ENCODE results near the gene PDS5B. TPM values are rescaled to one million over a fixed set of nuclear protein-coding genes. Genes with fewer than 3 reads are reported as not detected.
"Not testable (repeated sequence)": the region's sequence is repeated elsewhere in the genome, so short reads cannot be mapped to it uniquely, and the experiment has no call there.

PDS5B gene
- polyA plus RNA-seq, 1 donor = 40.3 TPM

DNA sequence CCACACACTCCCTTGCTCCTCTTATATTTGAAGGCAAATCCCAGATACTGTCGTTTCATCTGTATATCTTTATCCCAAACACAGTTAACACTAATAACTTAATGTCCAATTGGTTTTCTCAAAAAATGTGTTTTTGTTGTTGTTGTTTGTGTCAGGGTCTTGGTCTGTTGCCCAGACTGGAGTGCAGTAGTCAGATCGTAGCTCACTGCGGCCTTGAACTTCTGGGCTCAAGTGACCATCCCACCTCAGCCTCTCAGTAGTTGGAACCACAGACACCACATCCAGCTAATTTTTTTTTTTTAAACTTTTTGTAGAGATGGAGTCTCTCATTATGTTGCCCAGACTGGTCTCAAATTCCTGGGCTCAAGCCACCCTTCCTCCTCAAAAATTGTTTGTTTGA lies 137.7 kb downstream of the PDS5B start:
- no peak for DNase-seq (ENCODE audit: low read depth)

DNA sequence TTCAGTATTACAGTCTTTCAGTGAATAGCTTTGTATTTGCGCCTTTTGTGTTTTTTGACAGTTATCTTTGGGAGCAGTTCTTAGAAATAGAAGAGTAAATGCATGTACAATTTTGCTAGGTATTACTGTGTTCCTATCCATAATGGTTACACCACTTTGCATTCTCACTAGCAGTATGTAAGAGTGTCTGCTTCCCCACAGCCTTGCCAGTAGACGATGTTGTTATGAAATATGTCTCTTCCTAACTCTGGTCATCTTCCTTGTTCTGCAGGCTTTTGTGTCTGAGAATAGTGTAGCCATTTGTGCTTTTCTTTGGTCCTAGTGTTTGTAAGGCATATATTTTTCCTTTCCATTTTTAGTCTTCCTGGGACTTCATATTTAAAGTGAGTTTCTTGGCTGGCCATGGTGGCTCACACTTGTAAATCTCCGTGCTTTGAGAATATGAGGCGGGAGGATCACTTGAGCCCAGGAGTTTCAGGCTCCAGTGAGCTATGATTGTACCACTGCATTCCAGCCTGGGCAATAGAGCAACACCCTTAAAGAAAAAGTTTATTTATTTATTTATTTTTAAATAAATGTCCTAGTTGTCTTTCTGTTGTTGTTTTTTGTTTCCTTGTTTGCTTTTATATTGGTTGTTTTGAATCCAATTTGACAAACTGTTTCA lies 140.3 kb downstream of the PDS5B start:
- no peak for DNase-seq (ENCODE audit: low read depth)

GRCh38 chr13:32728327-32728726 lies 142.1 kb downstream of the PDS5B start:
- no peak for DNase-seq (ENCODE audit: low read depth)

DNA sequence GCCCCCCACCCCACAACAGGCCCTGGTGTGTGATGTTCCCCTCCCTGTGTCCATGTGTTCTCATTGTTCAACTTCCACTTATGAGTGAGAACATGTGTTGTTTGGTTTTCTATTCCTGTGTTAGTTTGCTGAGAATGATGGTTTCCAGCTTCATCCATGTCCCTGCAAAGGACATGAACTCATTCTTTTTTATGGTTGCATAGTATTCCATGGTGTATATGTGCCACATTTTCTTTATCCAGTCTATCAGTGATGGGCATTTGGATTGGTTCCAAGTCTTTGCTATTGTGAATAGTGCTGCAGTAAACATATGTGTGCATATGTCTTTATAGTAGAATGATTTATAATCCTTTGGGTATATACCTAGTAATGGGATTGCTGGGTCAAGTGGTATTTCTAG lies 142.8 kb downstream of the PDS5B start:
- DNase-seq (ENCODE audit: low read depth) = not testable (repeated sequence)

- no peak for DNase-seq (ENCODE audit: low read depth)
These were observed 144.8 kb downstream of the PDS5B start for GRCh38 chr13:32731074-32731473.

GRCh38 chr13:32731576-32731975 lies 145.3 kb downstream of the PDS5B start:
- no peak for DNase-seq (ENCODE audit: low read depth)

DNA sequence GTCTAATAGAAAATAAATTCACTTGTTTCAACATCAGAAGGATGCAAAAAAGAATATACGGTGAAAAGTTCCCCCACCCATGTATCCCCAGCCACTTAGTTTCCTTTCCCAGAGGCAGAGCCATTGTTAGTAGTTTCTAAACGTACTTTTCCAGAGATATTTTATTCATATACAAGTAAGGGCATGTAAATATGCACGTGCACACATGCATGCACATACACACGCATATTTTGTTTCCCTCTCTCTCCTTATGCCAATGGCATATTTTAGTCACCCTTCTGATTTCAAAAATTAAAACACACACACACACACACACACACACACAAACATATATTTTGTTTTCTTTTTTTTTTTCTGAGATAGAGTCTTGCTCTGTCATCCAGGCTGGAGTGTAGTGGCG lies 147.4 kb downstream of the PDS5B start:
- DNase-seq (ENCODE audit: low read depth) = no peak

DNA sequence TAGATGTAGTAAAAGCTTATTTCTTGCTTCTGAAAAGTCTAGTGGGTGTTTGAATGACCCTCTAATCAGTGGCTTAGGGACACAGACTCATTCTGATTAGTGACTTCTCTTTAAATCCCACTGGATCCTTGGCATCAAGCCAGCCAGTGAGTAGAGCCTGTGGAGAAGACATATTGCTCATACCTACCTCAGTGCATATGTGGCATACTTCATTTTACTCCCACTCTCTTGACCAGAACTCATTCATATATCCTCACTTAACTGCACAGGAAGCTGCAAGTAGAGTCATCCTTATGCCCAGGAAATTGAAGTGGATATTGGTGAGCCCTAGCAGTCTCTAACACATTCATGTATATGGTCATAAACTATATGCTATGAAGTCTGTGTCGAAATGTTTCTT lies 148.3 kb downstream of the PDS5B start:
- DNase-seq (ENCODE audit: low read depth) = no peak

- no peak for DNase-seq (ENCODE audit: low read depth)
These were observed 149.6 kb downstream of the PDS5B start for GRCh38 chr13:32735859-32736258.

DNA sequence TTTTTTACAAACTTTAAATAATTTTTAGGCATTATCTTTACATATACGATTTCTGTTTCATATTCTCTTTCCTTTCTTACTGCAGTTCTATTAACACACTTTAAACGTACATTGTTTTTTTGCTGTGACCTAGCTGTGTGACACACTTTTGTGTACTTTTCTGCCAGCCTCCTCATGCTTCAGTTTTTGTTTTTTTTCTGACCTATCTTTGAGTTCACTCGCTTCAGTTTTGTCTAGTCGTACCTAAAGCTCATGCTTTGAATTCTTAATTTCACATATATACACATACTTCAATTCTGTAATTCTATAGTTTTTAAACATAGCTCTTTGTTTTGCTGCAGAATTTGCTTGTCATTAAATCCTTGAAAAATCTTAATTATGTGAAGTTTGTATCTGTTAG lies 150.4 kb downstream of the PDS5B start:
- DNase-seq (ENCODE audit: low read depth) = no peak

- no peak for DNase-seq (ENCODE audit: low read depth)
These were observed 150.9 kb downstream of the PDS5B start for GRCh38 chr13:32737111-32737571.

- no peak for DNase-seq (ENCODE audit: low read depth)
These were observed 151.4 kb downstream of the PDS5B start for GRCh38 chr13:32737679-32738078.

GRCh38 chr13:32745509-32745908 lies 159.3 kb downstream of the PDS5B start:
- DNase-seq (ENCODE audit: low read depth) = no peak

DNA sequence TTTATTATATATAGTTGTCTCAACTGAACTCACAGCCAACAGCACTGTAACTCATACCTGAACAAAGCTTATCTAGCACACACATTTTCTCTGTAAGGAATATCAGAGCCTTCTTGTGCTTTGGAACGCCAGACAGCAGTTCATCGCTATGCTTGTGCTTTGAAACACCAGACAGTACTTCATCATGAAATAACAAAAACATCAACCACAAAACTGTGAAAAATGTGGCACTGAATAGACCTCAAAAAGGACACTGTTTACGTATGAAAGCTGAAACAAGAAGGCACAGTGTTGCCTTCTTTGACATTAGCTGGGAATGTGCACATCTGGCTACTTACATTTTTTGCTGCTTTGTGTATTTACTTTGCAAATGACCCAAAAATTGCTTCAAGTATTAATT lies 160.2 kb downstream of the PDS5B start:
- no peak for DNase-seq (ENCODE audit: low read depth)

DNA sequence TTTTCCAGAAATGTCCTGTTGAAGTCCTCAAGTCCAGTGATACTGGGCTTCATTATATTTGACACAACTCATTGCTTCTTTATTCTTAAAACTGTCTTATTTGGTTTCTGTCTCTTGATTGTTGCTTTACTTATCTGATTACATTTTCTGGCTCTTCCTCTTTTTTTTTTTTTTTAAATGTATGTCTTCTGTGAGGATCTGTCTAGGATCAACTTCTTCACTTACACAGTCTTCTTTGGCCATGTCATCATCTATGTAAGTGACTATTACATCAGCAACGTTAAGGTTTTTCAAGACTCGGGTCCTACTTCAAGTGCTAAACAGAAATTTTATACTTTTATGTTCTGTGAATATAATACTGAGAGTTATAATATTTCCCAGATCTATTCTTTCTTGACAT lies 162.1 kb downstream of the PDS5B start:
- no peak for DNase-seq (ENCODE audit: low read depth)

DNA sequence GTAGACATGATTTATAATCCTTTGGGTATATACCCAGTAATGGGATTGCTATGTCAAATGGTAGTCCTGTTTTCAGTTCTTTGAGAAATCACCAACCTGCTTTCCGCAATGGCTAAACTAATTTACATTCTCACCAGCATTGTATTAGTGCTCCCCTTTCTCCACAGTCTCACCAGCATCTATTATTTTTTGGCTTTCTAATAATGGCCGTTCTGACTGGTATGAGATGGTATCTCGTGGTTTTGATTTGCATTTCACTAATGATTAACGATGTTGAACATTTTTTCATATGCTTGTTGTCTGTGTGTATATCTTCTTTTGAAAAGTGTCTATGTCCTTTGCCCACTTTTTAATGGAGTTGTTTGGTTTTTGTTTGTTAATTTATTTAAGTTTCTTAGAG lies 165.1 kb downstream of the PDS5B start:
- DNase-seq (ENCODE audit: low read depth) = no peak

DNA sequence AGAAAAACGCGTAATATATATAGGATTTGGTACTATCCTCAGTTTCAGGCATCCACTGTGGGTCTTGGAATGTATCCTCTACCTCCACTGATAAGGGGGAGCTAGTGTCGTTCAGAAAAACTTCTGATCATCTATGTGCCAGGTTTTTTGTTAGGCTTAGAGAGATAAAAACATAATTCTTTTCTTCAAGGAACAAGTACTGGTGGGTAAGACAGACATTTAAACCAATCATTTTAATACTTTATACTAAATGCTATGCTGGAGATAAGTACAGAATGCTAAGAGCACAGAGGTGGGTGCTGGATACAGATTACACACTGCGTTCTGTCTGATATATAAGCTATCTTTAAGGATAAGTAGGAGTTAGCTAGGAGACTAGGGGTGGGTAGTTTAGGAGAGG lies 166.1 kb downstream of the PDS5B start:
- no peak for DNase-seq (ENCODE audit: low read depth)

GRCh38 chr13:32752997-32753606 lies 166.8 kb downstream of the PDS5B start:
- no peak for DNase-seq (ENCODE audit: low read depth)

GRCh38 chr13:32754179-32754578 lies 167.9 kb downstream of the PDS5B start:
- no peak for DNase-seq (ENCODE audit: low read depth)

DNA sequence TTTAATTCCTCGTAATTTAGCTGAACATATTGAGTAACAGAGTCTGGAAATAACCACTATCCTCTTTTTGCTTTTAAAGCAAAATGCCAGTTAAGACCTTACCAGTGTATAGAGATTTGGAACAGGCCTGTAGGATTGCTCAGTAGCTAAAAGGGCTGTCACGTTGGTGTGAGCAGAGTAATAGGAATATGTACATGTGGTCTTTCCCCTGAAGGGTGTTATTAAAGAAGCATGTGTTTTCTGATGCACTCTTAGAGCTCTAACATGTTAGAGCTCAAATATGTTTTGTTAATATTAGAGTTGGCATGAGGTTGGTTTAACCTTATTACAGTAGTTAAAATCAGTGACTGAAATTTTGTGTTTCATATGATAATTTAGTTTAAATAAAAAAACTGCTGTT lies 172.9 kb downstream of the PDS5B start:
- DNase-seq (ENCODE audit: low read depth) = no peak

DNA sequence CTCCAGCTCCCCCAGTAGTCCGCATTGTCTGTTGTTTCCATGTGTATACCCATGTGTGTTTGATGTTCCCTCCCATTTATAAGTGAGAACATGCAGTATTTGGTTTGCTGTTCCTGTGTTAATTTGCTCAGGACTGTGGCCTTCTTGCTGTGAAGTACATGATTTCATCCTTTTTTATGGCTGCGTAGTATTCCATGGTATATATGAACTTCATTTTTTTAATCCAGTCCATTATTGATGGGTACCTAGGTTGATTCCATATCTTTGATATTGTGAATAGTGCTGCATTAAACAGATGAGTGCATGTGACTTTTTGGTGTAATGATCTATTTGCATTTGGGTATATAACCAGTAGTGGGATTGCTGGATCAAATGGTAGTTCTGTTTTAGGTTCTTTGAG lies 175.2 kb downstream of the PDS5B start:
- no peak for DNase-seq (ENCODE audit: low read depth)

- DNase-seq (ENCODE audit: low read depth) = no peak
These were observed 192.9 kb downstream of the PDS5B start for GRCh38 chr13:32779119-32779518.

- no peak for DNase-seq (ENCODE audit: low read depth)
These were observed 195.7 kb downstream of the PDS5B start for GRCh38 chr13:32781906-32782305.

DNA sequence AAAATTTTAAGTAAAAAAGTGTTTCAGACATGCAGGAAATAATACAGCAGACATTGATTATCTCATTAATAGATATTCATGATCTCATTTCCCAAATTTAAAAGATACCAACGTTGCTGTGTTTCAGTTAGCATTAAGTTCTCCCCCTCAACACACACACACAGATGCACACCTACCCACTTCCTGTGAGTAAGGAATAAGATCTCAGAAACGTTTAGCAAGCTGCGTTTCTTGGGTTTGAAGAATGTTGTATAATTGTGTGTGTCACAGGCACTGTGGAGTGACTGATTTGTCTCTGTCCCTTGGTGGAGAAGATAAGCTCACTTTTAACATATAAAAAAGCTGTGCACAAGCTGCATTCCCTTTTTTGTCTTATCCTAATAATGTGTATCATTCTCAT lies 196.8 kb downstream of the PDS5B start:
- no peak for DNase-seq (ENCODE audit: low read depth)
